B cell (primary cell): ENCODE measurements around the gene FAM120AOS. TPM values are rescaled to one million over a fixed set of nuclear protein-coding genes. Genes with fewer than 3 reads are reported as not detected.

ENCODE experiments used
- ATAC-seq: fragments of 200-7000 bp; cut with Tn5 transposase; one replicate; pipeline ENCODE4 v1.10.0; 2021; ENCODE audit warnings: low read depth, mild to moderate bottlenecking, moderate number of reproducible peaks, moderate library complexity
- CTCF ChIA-PET: fragments of 350-600 bp; sonication (Branson Sonifier 250); formaldehyde crosslinking; loops from one replicate; lab custom pipeline; 2021; ENCODE audit warnings: antibody characterized with exemption, inconsistent platforms; lab: Charles Lee
- POLR2A ChIA-PET: fragments of 350-600 bp; sonication (Branson Sonifier 250); formaldehyde crosslinking; loops from one replicate; lab custom pipeline; 2021; ENCODE audit warnings: antibody characterized with exemption; lab: Charles Lee
- DNase-seq: peaks from one replicate; pipeline ENCODE4 v3.0.0; 2013
- H2AFZ ChIP-seq: 2 replicates; pipeline ENCODE4 v1.6.1; 2012; ENCODE audit warnings: mild to moderate bottlenecking, low read depth, low read length; ENCODE audit not compliant: insufficient read depth, poor library complexity, severe bottlenecking
- H3K27ac ChIP-seq, 2 donors: 1 replicate in 1 of 2; 2 replicates in 1 of 2; pipeline ENCODE4 v1.5.1; 2012 to 2013; ENCODE audit warnings: low read length in 2 of 2, mild to moderate bottlenecking in 2 of 2, moderate library complexity in 1 of 2
- H3K27me3 ChIP-seq, 4 experiments: fragments of 200-600 bp in 1 of 4; sonication (generic) in 1 of 4; replicated peaks in 1 of 4; 1 replicate in 2 of 4; 2 replicates in 2 of 4; pipeline versions ENCODE4 v1.6.1 to v1.7.0; 2013 to 2016; ENCODE audit warnings: low read length in 3 of 4, mild to moderate bottlenecking in 2 of 4, mixed read lengths in 1 of 4, moderate library complexity in 1 of 4; ENCODE audit not compliant: insufficient read depth in 4 of 4, control insufficient read depth in 3 of 4; ENCODE audit errors: control extremely low read depth in 1 of 4
- H3K36me3 ChIP-seq, 2 experiments: replicated peaks in 1 of 2; 1 replicate in 1 of 2; 2 replicates in 1 of 2; pipeline versions ENCODE4 v1.6.1 to v1.7.1; 2013; ENCODE audit warnings: low read length in 1 of 2; ENCODE audit not compliant: insufficient read depth in 2 of 2, control insufficient read depth in 1 of 2; ENCODE audit errors: control extremely low read depth in 1 of 2, extremely low read depth in 1 of 2
- H3K4me1 ChIP-seq, 2 donors: fragments of 200-600 bp in 1 of 2; sonication (generic) in 1 of 2; 1 replicate in 1 of 2; 2 replicates in 1 of 2; pipeline versions ENCODE4 v1.5.1 to v1.6.1; 2013 to 2017; ENCODE audit warnings: low read length in 2 of 2; ENCODE audit not compliant: control insufficient read depth in 2 of 2, insufficient read depth in 2 of 2
- H3K4me2 ChIP-seq: replicated peaks from 2 replicates; pipeline ENCODE3; 2012; ENCODE audit warnings: mild to moderate bottlenecking, low read depth, low read length; ENCODE audit not compliant: poor library complexity, severe bottlenecking
- H3K4me3 ChIP-seq, 5 experiments: fragments of 200-600 bp in 1 of 5; sonication (generic) in 1 of 5; 1 replicate in 3 of 5; 2 replicates in 2 of 5; pipeline versions ENCODE4 v1.5.1 to v1.7.0; 2011 to 2016; ENCODE audit warnings: low read length in 4 of 5, mild to moderate bottlenecking in 4 of 5, low read depth in 2 of 5, control low read depth in 1 of 5, moderate library complexity in 1 of 5; ENCODE audit not compliant: insufficient read depth in 1 of 5; ENCODE audit errors: control extremely low read depth in 1 of 5, extremely low read depth in 1 of 5
- H3K79me2 ChIP-seq: fragments of 200-600 bp; sonication (generic); one replicate; pipeline ENCODE4 v1.6.0; 2016; ENCODE audit warnings: low read length; ENCODE audit not compliant: control insufficient read depth, insufficient read depth
- H3K9ac ChIP-seq: fragments of 200-600 bp; sonication (generic); 2 replicates; pipeline ENCODE4 v1.6.1; 2017; ENCODE audit warnings: mild to moderate bottlenecking, low read length, moderate library complexity
- H3K9me3 ChIP-seq, 3 donors: one replicate each; pipeline versions ENCODE4 v1.6.1 to v1.7.1; 2013; ENCODE audit warnings: low read length in 2 of 3; ENCODE audit not compliant: control insufficient read depth in 2 of 3, insufficient read depth in 1 of 3; ENCODE audit errors: control extremely low read depth in 1 of 3
- H4K20me1 ChIP-seq: 2 replicates; pipeline ENCODE4 v1.6.0; 2012; ENCODE audit warnings: mild to moderate bottlenecking, low read length; ENCODE audit not compliant: insufficient read depth, control insufficient read depth, poor library complexity, severe bottlenecking
- H3K27ac Mint-ChIP-seq: one replicate; pipeline ENCODE4 v1.8.0; 2021; ENCODE audit warnings: mixed read lengths
- H3K27me3 Mint-ChIP-seq: one replicate; pipeline ENCODE4 v1.8.0; 2021; ENCODE audit warnings: mixed read lengths
- H3K4me1 Mint-ChIP-seq: one replicate; pipeline ENCODE4 v1.8.0; 2021; ENCODE audit warnings: mixed read lengths
- H3K4me3 Mint-ChIP-seq: one replicate; pipeline ENCODE4 v1.8.0; 2021; ENCODE audit warnings: mixed read lengths
- H3K9me3 Mint-ChIP-seq: one replicate; pipeline ENCODE4 v1.8.0; 2022; ENCODE audit warnings: mixed read lengths; ENCODE audit not compliant: insufficient read depth
- CTCF ChIP-seq: fragments of 200-600 bp; IDR thresholded peaks from one replicate; pipeline ENCODE4 v1.8.0; 2022; ENCODE audit warnings: antibody characterized with exemption, mild to moderate bottlenecking
- EZH2 ChIP-seq: IDR thresholded peaks from 2 replicates; pipeline ENCODE4 v1.6.1; 2012; ENCODE audit warnings: borderline replicate concordance, low read depth, mild to moderate bottlenecking, moderate library complexity, low read length; ENCODE audit not compliant: insufficient read depth, poor library complexity, severe bottlenecking
- WGBS: methylation state at CpG from one replicate; pipeline ENCODE4 v1.1.5; 2013; ENCODE audit warnings: missing lambda C conversion rate; ENCODE audit not compliant: insufficient coverage; 5-methylcytosine and 5-hydroxymethylcytosine counted together
- intact Hi-C: fragments of 100-400 bp; cut with micrococcal nuclease; formaldehyde crosslinking; loops from one replicate; pipeline ENCODE4 v1.10.0; 2022
- polyA plus RNA-seq: library from polyadenylated mRNA; depleted of rRNA; stranded (reverse); fragments of >200 nt; gene quantifications from 2 replicates; pipeline ENCODE4 v1.2.3, GENCODE V29; 2012
- total RNA-seq, 2 donors: library from RNA; stranded (reverse); fragments of 120-200 nt in 1 of 2; gene quantifications; 1 replicate in 1 of 2; 2 replicates in 1 of 2; pipeline versions ENCODE4 v1.2.3 to v1.2.4, GENCODE V29; 2013 to 2022

The FAM120AOS gene
- total and polyA plus RNA-seq, 2 donors (not counting 1 experiment from before 2014, with no cell fraction given) = 36.0 to 47.8 TPM

GRCh38 chr9:93459432-93459847, 6.1 kb upstream of the FAM120AOS start:
- H3K4me3 Mint-ChIP-seq = no peak overlapping the region
- TF ChIP-seq CTCF (no peak), EZH2 (no peak)
- ChIA-PET CTCF (no interaction called here), POLR2A (no interaction called here)
- Histone ChIP-seq H2AFZ (no peak overlapping the region), H3K9ac (no peak overlapping the region), H3K79me2 (peaks cover 100% of the 10 kb centered on the region), H3K4me1 (peaks cover 26 to 41% of the 10 kb centered on the region in 2 donors), H3K27ac (peak overlapping the region in 1 of 2 donors; percentile 42), H3K9me3 (no peaks in the 10 kb centered on the region), H3K27me3 (no peaks in the 10 kb centered on the region), H4K20me1 (no peaks in the 10 kb centered on the region), H3K36me3 (peaks cover 0 to 3% of the 10 kb centered on the region in 2 experiments), H3K4me3 (no peak overlapping the region), H3K4me2 (no peak overlapping the region)
- intact Hi-C loops = loop anchor here (10.0 kb wide), 1 partner anchor 785 kb away; the partner anchor contains the start of gene IPPK
- H3K27me3 Mint-ChIP-seq = no peaks in the 10 kb centered on the region
- DNase-seq (no peak), ATAC-seq (no peak)
- peaks cover 69% of the 10 kb centered on the region for H3K4me1 Mint-ChIP-seq
- H3K27ac Mint-ChIP-seq = no peak overlapping the region
- H3K9me3 Mint-ChIP-seq = no peaks in the 10 kb centered on the region

GRCh38 chr9:93458712-93459111, 5.3 kb upstream of the FAM120AOS start:
- Mint-ChIP-seq H3K27me3 (no peaks in the 10 kb centered on the region), H3K4me1 (peaks cover 67% of the 10 kb centered on the region), H3K27ac (peak overlapping the region; percentile 17), H3K4me3 (no peak overlapping the region), H3K9me3 (no peaks in the 10 kb centered on the region)
- Histone ChIP-seq H3K4me3 (no peak overlapping the region), H2AFZ (no peak overlapping the region), H3K27ac (no peak overlapping the region), H3K27me3 (no peaks in the 10 kb centered on the region), H3K36me3 (peaks cover 0 to 3% of the 10 kb centered on the region in 2 experiments), H3K79me2 (peaks cover 100% of the 10 kb centered on the region), H3K9ac (no peak overlapping the region), H3K4me2 (no peak overlapping the region), H3K9me3 (no peaks in the 10 kb centered on the region), H4K20me1 (no peaks in the 10 kb centered on the region), H3K4me1 (peaks cover 26 to 41% of the 10 kb centered on the region in 2 donors)
- no peak for ATAC-seq
- TF ChIP-seq CTCF (no peak), EZH2 (no peak)
- intact Hi-C loops = loop anchor here (10.0 kb wide), 1 partner anchor 784 kb away; the partner anchor contains the start of gene IPPK
- ChIA-PET CTCF (no interaction called here), POLR2A (no interaction called here)
- WGBS = 100% methylated on average over 4 of the region's 4 CpGs
- DNase-seq = no peak
